Fibroblast of lung (primary cell): ENCODE results near the gene TMEM119. TPM values are rescaled to one million over a fixed set of nuclear protein-coding genes. Genes with fewer than 3 reads are reported as not detected.
"Not testable (repeated sequence)": the region's sequence is repeated elsewhere in the genome, so short reads cannot be mapped to it uniquely, and the experiment has no call there.

ENCODE experiments used
- DNase-seq, 2 donors: peaks; one replicate each; pipeline versions ENCODE4 v3.0.0 to v3.0.0-alpha.2; 2010; ENCODE audit warnings: low read depth in 2 of 2
- H2AFZ ChIP-seq: 2 replicates; pipeline ENCODE4 v1.5.1; 2012; ENCODE audit warnings: low read length, control low read depth, inconsistent platforms
- H3K27ac ChIP-seq: 2 replicates; pipeline ENCODE4 v1.5.1; 2011; ENCODE audit warnings: low read length, control low read depth; ENCODE audit not compliant: insufficient read depth
- H3K27me3 ChIP-seq: 2 replicates; pipeline ENCODE4 v1.5.1; 2011; ENCODE audit warnings: mild to moderate bottlenecking, low read length; ENCODE audit not compliant: control insufficient read depth, insufficient read depth
- H3K36me3 ChIP-seq: 2 replicates; pipeline ENCODE4 v1.5.1; 2011; ENCODE audit warnings: low read length; ENCODE audit not compliant: control insufficient read depth, insufficient read depth
- H3K4me1 ChIP-seq: 2 replicates; pipeline ENCODE4 v1.5.1; 2011; ENCODE audit warnings: low read length; ENCODE audit not compliant: control insufficient read depth, insufficient read depth; ENCODE audit errors: extremely low read depth
- H3K4me2 ChIP-seq: 2 replicates; pipeline ENCODE4 v1.5.1; 2011; ENCODE audit warnings: low read length, control low read depth; ENCODE audit not compliant: insufficient read depth; ENCODE audit errors: extremely low read depth
- H3K4me3 ChIP-seq, 4 experiments: fragments of 200-600 bp in 1 of 4; sonication (generic) in 1 of 4; replicated peaks in 1 of 4; 2 replicates each; pipeline ENCODE4 v1.5.1; 2011 to 2016; ENCODE audit warnings: low read length in 4 of 4, low read depth in 3 of 4, mild to moderate bottlenecking in 3 of 4, control low read depth in 2 of 4, inconsistent platforms in 1 of 4, mixed read lengths in 1 of 4; ENCODE audit not compliant: insufficient read depth in 1 of 4; ENCODE audit errors: control extremely low read depth in 1 of 4
- H3K79me2 ChIP-seq: 2 replicates; pipeline ENCODE4 v1.5.1; 2012; ENCODE audit warnings: mild to moderate bottlenecking, low read length, inconsistent platforms; ENCODE audit not compliant: control insufficient read depth, insufficient read depth
- H3K9ac ChIP-seq: 2 replicates; pipeline ENCODE4 v1.5.1; 2011; ENCODE audit warnings: mild to moderate bottlenecking, low read length, control low read depth; ENCODE audit not compliant: insufficient read depth
- H3K9me3 ChIP-seq: 2 replicates; pipeline ENCODE4 v1.5.1; 2012; ENCODE audit warnings: low read depth, low read length; ENCODE audit not compliant: control insufficient read depth, insufficient read depth
- H4K20me1 ChIP-seq: 2 replicates; pipeline ENCODE4 v1.5.1; 2011; ENCODE audit warnings: low read length; ENCODE audit not compliant: control insufficient read depth, insufficient read depth; ENCODE audit errors: extremely low read depth
- EZH2 ChIP-seq: IDR thresholded peaks from 2 replicates; pipeline ENCODE4 v1.5.1; 2012; ENCODE audit warnings: low read length, control low read depth, mild to moderate bottlenecking; ENCODE audit errors: missing control alignments
- polyA plus RNA-seq, 2 donors: library from polyadenylated mRNA; depleted of rRNA in 1 of 2; stranded (reverse) in 1 of 2; unstranded in 1 of 2; fragments of >200 nt; gene quantifications; 2 replicates each; pipeline ENCODE4 v1.2.1, GENCODE V29; 2011 to 2012; ENCODE audit warnings: missing spikeins in 1 of 2
- total RNA-seq: library from RNA; depleted of rRNA; stranded (reverse); fragments of >200 nt; gene quantifications from 2 replicates; pipeline ENCODE4 v1.2.1, GENCODE V29; 2014
- TF ChIP-seq, protein P1 (sequence below), 2 donors: IDR thresholded peaks in 1 of 2; conservative IDR thresholded peaks in 1 of 2; 1 replicate in 1 of 2; 2 replicates in 1 of 2; pipeline ENCODE4 v1.5.1; 2011 to 2012; ENCODE audit warnings: low read length in 2 of 2, control low read depth in 1 of 2, inconsistent platforms in 1 of 2, low read depth in 1 of 2, mild to moderate bottlenecking in 1 of 2

The TMEM119 gene
- total and polyA plus RNA-seq, 2 donors (not counting 1 experiment from before 2014, with no cell fraction given), result 154 to 358 TPM

DNA sequence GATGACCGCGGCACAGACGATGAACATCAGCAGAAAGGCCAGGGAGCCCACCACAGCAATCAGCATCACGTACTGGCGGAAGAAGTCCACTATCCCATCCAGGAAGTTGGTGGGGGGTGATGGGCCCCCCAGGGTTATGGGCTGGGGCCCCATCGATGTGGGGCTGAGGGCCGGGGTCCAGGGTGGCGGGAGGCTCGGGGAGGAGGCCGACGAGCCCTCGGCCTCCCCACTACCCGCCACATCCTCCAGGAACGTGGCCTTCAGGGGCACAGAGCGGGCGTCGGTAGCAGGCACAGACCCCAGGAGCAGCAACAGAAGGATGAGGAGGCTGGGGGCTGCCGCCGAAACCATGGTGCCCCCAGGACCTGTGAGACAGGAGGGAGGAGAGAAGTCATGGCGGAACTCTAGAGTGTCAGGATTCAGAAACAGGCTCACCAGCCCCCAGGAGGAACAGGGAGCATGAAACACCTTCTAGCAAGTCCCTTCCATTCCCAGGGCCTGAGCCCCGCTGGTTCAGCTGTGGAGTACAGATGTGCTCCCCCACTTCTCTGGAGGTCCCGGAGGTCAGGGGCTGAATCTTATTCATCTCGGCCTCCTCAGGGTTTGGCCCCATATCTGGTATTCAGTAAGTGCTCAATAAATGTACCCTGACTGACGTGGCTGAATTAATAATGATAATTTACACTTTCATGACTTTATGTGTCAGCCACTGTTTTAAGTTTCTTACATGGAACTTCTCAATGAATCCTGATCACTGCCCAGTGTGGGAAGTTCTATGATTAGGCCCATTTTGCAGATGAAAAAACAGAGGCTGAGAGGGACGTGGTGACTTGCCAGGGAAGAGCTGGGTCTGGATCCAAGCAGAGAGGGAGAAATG is 5.6 kb downstream of the TMEM119 start:
- no peak for TF ChIP-seq EZH2
- TF ChIP-seq, protein P1, sequence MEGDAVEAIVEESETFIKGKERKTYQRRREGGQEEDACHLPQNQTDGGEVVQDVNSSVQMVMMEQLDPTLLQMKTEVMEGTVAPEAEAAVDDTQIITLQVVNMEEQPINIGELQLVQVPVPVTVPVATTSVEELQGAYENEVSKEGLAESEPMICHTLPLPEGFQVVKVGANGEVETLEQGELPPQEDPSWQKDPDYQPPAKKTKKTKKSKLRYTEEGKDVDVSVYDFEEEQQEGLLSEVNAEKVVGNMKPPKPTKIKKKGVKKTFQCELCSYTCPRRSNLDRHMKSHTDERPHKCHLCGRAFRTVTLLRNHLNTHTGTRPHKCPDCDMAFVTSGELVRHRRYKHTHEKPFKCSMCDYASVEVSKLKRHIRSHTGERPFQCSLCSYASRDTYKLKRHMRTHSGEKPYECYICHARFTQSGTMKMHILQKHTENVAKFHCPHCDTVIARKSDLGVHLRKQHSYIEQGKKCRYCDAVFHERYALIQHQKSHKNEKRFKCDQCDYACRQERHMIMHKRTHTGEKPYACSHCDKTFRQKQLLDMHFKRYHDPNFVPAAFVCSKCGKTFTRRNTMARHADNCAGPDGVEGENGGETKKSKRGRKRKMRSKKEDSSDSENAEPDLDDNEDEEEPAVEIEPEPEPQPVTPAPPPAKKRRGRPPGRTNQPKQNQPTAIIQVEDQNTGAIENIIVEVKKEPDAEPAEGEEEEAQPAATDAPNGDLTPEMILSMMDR (conservative IDR thresholded peaks at IDR 0.05 in 1 of 2, IDR thresholded peaks at IDR 0.05 in 1 of 2; ENCODE audit: low read depth in 1 of 2, low read length in 2 of 2), result no peak
- Histone ChIP-seq H3K9me3 (no peaks in the 10 kb centered on the region), H3K79me2 (peaks cover 30% of the 10 kb centered on the region), H3K27me3 (no peaks in the 10 kb centered on the region), H3K4me2 (no peak overlapping the region), H4K20me1 (no peaks in the 10 kb centered on the region), H2AFZ (no peak overlapping the region), H3K36me3 (peaks cover 19% of the 10 kb centered on the region), H3K4me1 (peaks cover 15% of the 10 kb centered on the region), H3K4me3 (no peak overlapping the region), H3K9ac (no peak overlapping the region), H3K27ac (no peak overlapping the region)
- DNase-seq, result no peak

GRCh38 chr12:108591267-108591980 is 6.5 kb downstream of the TMEM119 start:
- Histone ChIP-seq H4K20me1 (no peaks in the 10 kb centered on the region), H3K79me2 (peaks cover 21% of the 10 kb centered on the region), H3K4me2 (no peak overlapping the region), H3K9ac (no peak overlapping the region), H3K9me3 (no peaks in the 10 kb centered on the region), H3K27ac (no peak overlapping the region), H3K36me3 (peaks cover 18% of the 10 kb centered on the region), H3K27me3 (no peaks in the 10 kb centered on the region), H3K4me3 (no peak overlapping the region), H3K4me1 (peaks cover 12% of the 10 kb centered on the region), H2AFZ (no peak overlapping the region)
- TF ChIP-seq, protein P1 (conservative IDR thresholded peaks at IDR 0.05 in 1 of 2, IDR thresholded peaks at IDR 0.05 in 1 of 2; ENCODE audit: low read depth in 1 of 2, low read length in 2 of 2), result no peak
- no peak for TF ChIP-seq EZH2
- DNase-seq, result no peak

- H3K4me3 ChIP-seq, H2AFZ ChIP-seq, H3K27me3 ChIP-seq, H3K4me2 ChIP-seq, H3K9me3 ChIP-seq, H3K4me1 ChIP-seq, H3K9ac ChIP-seq, DNase-seq, H4K20me1 ChIP-seq, H3K27ac ChIP-seq: not testable (repeated sequence)
- peaks cover 15% of the 10 kb centered on the region for H3K36me3 ChIP-seq
- peaks cover 12% of the 10 kb centered on the region for H3K79me2 ChIP-seq
Measured at GRCh38 chr12:108590463-108590862, 7.4 kb downstream of the TMEM119 start.
